GM12878 (cell line): ENCODE measurements around the gene TPSB2. TPM values are rescaled to one million over a fixed set of nuclear protein-coding genes. Genes with fewer than 3 reads are reported as not detected.

Experiments used
- ATAC-seq: fragments of 200-7000 bp; cut with Tn5 transposase; 3 replicates; pipeline ENCODE4 v1.9.1; 2020; ENCODE audit warnings: mild to moderate bottlenecking, moderate library complexity
- BruUV-seq: library from RNA; stranded (reverse); fragments of 400-500 nt; replicated peaks from 2 replicates; lab custom pipeline; 2021; lab: Mats Ljungman, UMichigan
- CTCF ChIA-PET: fragments of 300-600 bp; sonication (Branson Sonifier 250); formaldehyde crosslinking; extraction: SDS; loops from one replicate; lab custom pipeline; 2021; ENCODE audit warnings: inconsistent platforms; lab: Yijun Ruan, JAX
- POLR2A ChIA-PET: fragments of 350-600 bp; formaldehyde crosslinking; extraction: SDS; loops from one replicate; lab custom pipeline; 2021; ENCODE audit warnings: inconsistent platforms; lab: Charles Lee
- RAD21 ChIA-PET: fragments of 300-600 bp; sonication (Branson Sonifier 250); formaldehyde crosslinking; loops from one replicate; lab custom pipeline; 2023; ENCODE audit warnings: antibody characterized with exemption; ENCODE audit not compliant: unreplicated experiment; lab: Charles Lee
- SMC1A ChIA-PET: fragments of 300-600 bp; sonication (Branson Sonifier 250); formaldehyde crosslinking; loops from one replicate; lab custom pipeline; 2023; ENCODE audit not compliant: unreplicated experiment, uncharacterized antibody; lab: Charles Lee
- DNase-seq: peaks from one replicate; pipeline ENCODE4 v3.0.0-alpha.2; 2011; ENCODE audit warnings: low read depth, low spot score
- FAIRE-seq: peaks from 3 replicates; lab custom pipeline; 2011; peaks lifted over from hg19 to GRCh38; lab: Jason Lieb, UNC
- H2AFZ ChIP-seq: 2 replicates; pipeline ENCODE4 v1.6.0; 2011; ENCODE audit warnings: low read depth, low read length, control low read depth; ENCODE audit not compliant: control insufficient read depth
- H3K27ac ChIP-seq: 2 replicates; pipeline ENCODE4 v1.5.1; 2011; ENCODE audit warnings: control low read depth; ENCODE audit not compliant: control insufficient read depth, insufficient read depth
- H3K27me3 ChIP-seq, 2 experiments: replicated peaks in 1 of 2; 2 replicates each; pipeline versions ENCODE4 v1.6.0 to v1.6.1; 2011; ENCODE audit warnings: low read length in 1 of 2; ENCODE audit not compliant: control insufficient read depth in 2 of 2, insufficient read depth in 2 of 2
- H3K36me3 ChIP-seq, 2 experiments: 2 replicates each; pipeline ENCODE4 v1.5.1; 2011; ENCODE audit warnings: low read length in 1 of 2; ENCODE audit not compliant: control insufficient read depth in 2 of 2, insufficient read depth in 2 of 2
- H3K4me1 ChIP-seq: 2 replicates; pipeline ENCODE4 v1.6.1; 2011; ENCODE audit warnings: mild to moderate bottlenecking, low read length, moderate library complexity, mixed read lengths; ENCODE audit not compliant: control insufficient read depth, insufficient read depth
- H3K4me2 ChIP-seq: 2 replicates; pipeline ENCODE4 v1.6.0; 2011; ENCODE audit warnings: control low read depth; ENCODE audit not compliant: control insufficient read depth, insufficient read depth
- H3K4me3 ChIP-seq: fragments of 200-600 bp; sonication (generic); 2 replicates; pipeline ENCODE4 v1.5.1; 2016
- H3K79me2 ChIP-seq: 2 replicates; pipeline ENCODE4 v1.6.0; 2011; ENCODE audit warnings: low read length; ENCODE audit not compliant: control insufficient read depth, insufficient read depth
- H3K9ac ChIP-seq: 2 replicates; pipeline ENCODE4 v1.8.0; 2011; ENCODE audit warnings: low read length, control low read depth, mixed read lengths; ENCODE audit not compliant: control insufficient read depth, insufficient read depth
- H3K9me3 ChIP-seq: replicated peaks from 3 replicates; pipeline ENCODE4 v1.5.1; 2011; ENCODE audit warnings: mild to moderate bottlenecking, low read length; ENCODE audit not compliant: control insufficient read depth, insufficient read depth
- H4K20me1 ChIP-seq: 2 replicates; pipeline ENCODE4 v1.6.0; 2011; ENCODE audit not compliant: control insufficient read depth, insufficient read depth
- ETV6 ChIP-seq, 2 experiments: fragments of 450-650 bp in 1 of 2; IDR thresholded peaks in 1 of 2; conservative IDR thresholded peaks in 1 of 2; 2 replicates each; pipeline ENCODE4 v1.6.1; 2014; ENCODE audit warnings: antibody characterized with exemption in 1 of 2, borderline replicate concordance in 1 of 2, low read depth in 1 of 2, mild to moderate bottlenecking in 1 of 2, moderate library complexity in 1 of 2
- NR2C1 ChIP-seq: fragments of 450-650 bp; IDR thresholded peaks from 2 replicates; pipeline ENCODE4 v1.6.1; 2017; ENCODE audit warnings: antibody characterized with exemption, mild to moderate bottlenecking, moderate library complexity
- RELA ChIP-seq: fragments of 450-650 bp; IDR thresholded peaks from 2 replicates; pipeline ENCODE4 v1.8.0; 2014; ENCODE audit warnings: borderline replicate concordance; ENCODE audit not compliant: partially characterized antibody
- SUPT20H ChIP-seq: IDR thresholded peaks from 2 replicates; pipeline ENCODE4 v1.6.1; 2011; ENCODE audit warnings: low read depth, mild to moderate bottlenecking, low read length, moderate library complexity, borderline replicate concordance; ENCODE audit not compliant: control insufficient read depth
- WGBS: methylation state at CpG from one replicate; pipeline ENCODE4 v1.1.6; 2016; ENCODE audit warnings: low lambda C conversion rate; ENCODE audit not compliant: insufficient replicate concordance, insufficient coverage; ENCODE audit errors: missing lambda C conversion rate; 5-methylcytosine and 5-hydroxymethylcytosine counted together
- in situ Hi-C: fragments of 300-500 bp; cut with MboI; formaldehyde crosslinking; loops from 9 replicates; pipeline ENCODE4 v1.14.3; 2018; ENCODE audit warnings: mixed read lengths
- intact Hi-C: fragments of 100-400 bp; cut with micrococcal nuclease; formaldehyde crosslinking; loops from one replicate; pipeline ENCODE4 v1.14.2; 2022; ENCODE audit not compliant: unreplicated experiment
- polyA plus RNA-seq, 11 experiments: library from polyadenylated mRNA; depleted of rRNA in 4 of 11; unstranded in 6 of 11; stranded (reverse) in 5 of 11; fragments of >200 nt; fragmentation: Nextera tagmentation in 4 of 11; fragmentation: Illumina TruSeq in 1 of 11; extraction: Ambion mirVana in 4 of 11; extraction: Trizol in 1 of 11; gene quantifications; 1 replicate in 1 of 11; 2 replicates in 10 of 11; pipeline versions ENCODE4 v1.2.1 to v1.2.3, GENCODE V29; 2011 to 2016; ENCODE audit warnings: inconsistent platforms in 2 of 11, missing spikeins in 2 of 11, low read depth in 1 of 11
- total RNA-seq, 4 experiments: library from RNA; depleted of rRNA in 3 of 4; stranded (reverse); fragments of >200 nt in 3 of 4; fragmentation: Illumina TruSeq in 1 of 4; extraction: Trizol in 1 of 4; gene quantifications; 2 replicates each; pipeline versions ENCODE4 v1.2.1 to v1.2.3, GENCODE V29; 2013 to 2021

Gene TPSB2
- total and polyA plus RNA-seq, 10 of the 15 experiments (the other 5 are each of a cell fraction or from before 2014, with no cell fraction given): not detected

DNA sequence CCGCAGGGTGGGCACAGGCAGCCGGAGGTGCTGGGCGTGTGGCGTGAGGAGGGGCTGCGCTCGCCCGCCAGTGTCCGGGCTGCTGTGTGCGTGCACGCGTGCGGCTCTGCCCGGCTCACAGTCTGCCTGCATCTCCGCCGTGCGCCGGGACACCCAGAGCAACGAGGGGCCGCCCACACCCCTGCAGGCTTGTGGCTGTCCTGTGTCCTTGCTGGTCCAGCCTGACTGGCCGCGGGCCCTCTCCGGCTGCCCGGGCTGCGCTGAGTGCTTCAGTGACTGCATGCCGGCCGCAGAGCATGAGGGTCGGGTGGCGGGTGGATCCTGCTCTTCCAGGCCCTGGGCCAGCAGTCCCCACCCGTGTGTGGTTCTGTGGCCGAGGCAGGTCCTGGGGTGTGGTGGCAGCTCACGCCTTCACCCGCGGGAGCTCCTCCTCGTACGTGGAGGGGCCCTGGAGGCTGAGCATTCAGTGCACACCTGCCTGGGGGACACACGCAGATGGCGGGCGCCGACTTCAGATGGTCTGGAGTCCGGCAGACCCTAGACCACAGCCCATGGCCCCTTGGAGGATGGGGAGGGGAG is 17.3 kb downstream of the TPSB2 start (continued):
- TF ChIP-seq SUPT20H: no peak
- TF ChIP-seq NR2C1: no peak

DNA sequence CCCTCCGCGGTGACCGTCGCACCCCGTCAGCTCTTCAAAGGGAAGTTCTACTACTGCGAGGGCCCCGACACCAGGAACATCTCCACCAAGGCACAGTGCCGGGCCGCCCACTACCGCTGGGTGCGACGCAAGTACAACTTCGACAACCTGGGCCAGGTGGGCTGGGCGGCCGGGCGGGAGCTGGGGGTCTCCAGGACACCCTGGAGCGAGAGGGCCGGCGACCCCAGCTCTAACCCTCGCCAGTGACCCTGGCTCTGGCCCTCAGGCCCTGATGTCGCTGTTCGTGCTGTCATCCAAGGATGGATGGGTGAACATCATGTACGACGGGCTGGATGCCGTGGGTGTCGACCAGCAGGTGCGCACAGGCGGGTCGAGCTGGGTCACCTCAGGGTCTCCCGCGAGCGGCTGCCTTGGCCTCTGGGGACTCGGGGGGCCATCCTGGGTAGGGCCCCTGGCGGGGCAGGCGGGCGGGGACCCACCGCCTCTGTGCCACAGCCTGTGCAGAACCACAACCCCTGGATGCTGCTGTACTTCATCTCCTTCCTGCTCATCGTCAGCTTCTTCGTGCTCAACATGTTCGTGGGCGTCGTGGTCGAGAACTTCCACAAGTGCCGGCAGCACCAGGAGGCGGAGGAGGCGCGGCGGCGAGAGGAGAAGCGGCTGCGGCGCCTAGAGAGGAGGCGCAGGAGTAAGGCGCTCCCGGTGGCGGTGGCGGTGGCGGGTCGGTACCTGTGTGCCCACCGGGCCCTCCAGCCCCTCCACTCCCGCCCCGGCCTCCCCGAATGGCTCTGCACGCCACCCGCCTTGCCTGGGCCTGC is 18.3 kb downstream of the TPSB2 start:
- no peaks in the 10 kb centered on the region for H3K4me1 ChIP-seq
- no peaks in the 10 kb centered on the region for H4K20me1 ChIP-seq
- H3K4me3 ChIP-seq: no peak overlapping the region
- no peak overlapping the region for H3K4me2 ChIP-seq
- FAIRE-seq: no peak
- 73% methylated on average over 53 of the region's 65 CpGs for WGBS
- no peaks in the 10 kb centered on the region for H3K27me3 ChIP-seq
- ChIA-PET CTCF (no interaction called here), SMC1A (no interaction called here), RAD21 (no interaction called here), POLR2A (no interaction called here)
- intact Hi-C loops (no loop called here), in situ Hi-C loops (no loop called here)
- H2AFZ ChIP-seq: no peak overlapping the region
- ATAC-seq: no peak
- no peaks in the 10 kb centered on the region for H3K79me2 ChIP-seq
- no peak overlapping the region for H3K27ac ChIP-seq
- no peak overlapping the region for H3K9ac ChIP-seq
- no peaks in the 10 kb centered on the region for H3K9me3 ChIP-seq
- no peaks in the 10 kb centered on the region for H3K36me3 ChIP-seq
- no peak for DNase-seq
- BruUV-seq: no TSS peak
- TF ChIP-seq ETV6 (conservative IDR thresholded peaks at IDR 0.05 in 1 of 2, IDR thresholded peaks at IDR 0.05 in 1 of 2; ENCODE audit: borderline replicate concordance in 1 of 2, low read depth in 1 of 2) (no peak), RELA (no peak)
